Measurements from ENCODE around the gene PHGDH. TPM values are rescaled to one million over a fixed set of nuclear protein-coding genes. Genes with fewer than 3 reads are reported as not detected.

The PHGDH gene
- total and polyA plus RNA-seq, 2 of the 13 experiments (the other 11 are each of a cell fraction or from before 2014, with no cell fraction given), result 95.8 to 133 TPM

DNA sequence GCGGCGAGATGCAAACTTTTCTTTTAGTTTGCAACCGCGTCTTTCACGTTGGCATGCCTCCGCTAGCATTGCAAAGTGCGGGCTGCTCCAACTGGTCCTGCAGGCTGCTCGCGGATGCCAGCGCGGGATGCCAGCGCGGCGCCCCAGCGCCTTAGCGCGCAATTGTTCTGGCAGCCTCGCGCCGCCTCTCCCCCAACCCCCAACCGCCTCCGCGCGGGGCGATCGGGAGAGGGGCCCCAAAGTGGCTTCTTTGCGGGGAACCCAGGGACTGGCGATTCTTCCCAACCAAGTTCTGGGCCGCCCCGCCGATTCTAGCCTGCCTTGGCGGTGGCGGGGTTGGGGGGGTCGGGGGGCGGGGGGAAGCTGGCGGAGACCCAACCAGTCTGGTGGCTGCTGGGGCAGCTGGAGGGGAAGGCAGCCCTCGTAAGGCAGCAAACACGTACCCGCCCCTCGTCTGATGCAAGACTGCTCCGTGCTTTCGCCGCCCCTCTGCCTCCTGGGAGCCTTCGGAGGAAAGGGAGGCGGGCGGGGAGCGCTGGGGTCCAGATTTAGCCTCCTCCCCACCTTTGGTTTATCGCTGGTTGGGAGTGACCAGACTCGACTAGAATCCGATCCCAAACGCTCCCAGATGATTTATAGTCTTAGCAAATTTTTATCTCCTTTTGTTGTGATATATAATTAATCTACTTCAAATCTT lies 756 bp downstream of the PHGDH start (continued):
- TF ChIP-seq ZNF766 (CRISPR knock-in tag; IDR thresholded peaks at IDR 0.05; ENCODE audit: borderline replicate concordance) (no peak), USF2 (IDR thresholded peaks at IDR 0.05; ENCODE audit: low read depth, low read length) (no peak), USF2 (CRISPR knock-in tag; IDR thresholded peaks at IDR 0.05; ENCODE audit: borderline replicate concordance) (0 out of 2 replicates have a peak, but pooled peaks have one; percentile 7), ZNF563 (CRISPR knock-in tag; IDR thresholded peaks at IDR 0.05) (no peak), ZSCAN22 (CRISPR knock-in tag; IDR thresholded peaks at IDR 0.05) (no peak), ZNF10 (CRISPR knock-in tag; IDR thresholded peaks at IDR 0.05; ENCODE audit: borderline replicate concordance, low read depth) (no peak), NCOA5 (CRISPR knock-in tag; IDR thresholded peaks at IDR 0.05) (no peak), ZNF556 (CRISPR knock-in tag; IDR thresholded peaks at IDR 0.05; ENCODE audit: borderline replicate concordance) (no peak), ZFX (CRISPR knock-in tag; IDR thresholded peaks at IDR 0.05; ENCODE audit: low read depth) (no peak; the same call in 1 of the 2 replicates), ZNF441 (CRISPR knock-in tag; IDR thresholded peaks at IDR 0.05; ENCODE audit: borderline replicate concordance) (0 out of 2 replicates have a peak, but pooled peaks have one; percentile 3), AGO2 (optimal IDR thresholded peaks at IDR 0.05; ENCODE audit: low read depth, low read length) (peak; percentile 74), NFATC3 (CRISPR knock-in tag; IDR thresholded peaks at IDR 0.05) (no peak), ZFP41 (CRISPR knock-in tag; IDR thresholded peaks at IDR 0.05; ENCODE audit: borderline replicate concordance) (no peak), KLF15 (CRISPR knock-in tag; IDR thresholded peaks at IDR 0.05; ENCODE audit: borderline replicate concordance) (no peak), HIVEP1 (CRISPR knock-in tag; IDR thresholded peaks at IDR 0.05) (no peak), MIER2 (CRISPR knock-in tag; IDR thresholded peaks at IDR 0.05) (no peak), SOX6 (IDR thresholded peaks at IDR 0.05) (no peak), SOX6 (CRISPR knock-in tag; IDR thresholded peaks at IDR 0.05) (peak; percentile 27), HCFC1 (IDR thresholded peaks at IDR 0.05; ENCODE audit: low read depth, low read length) (no peak), SIN3A (IDR thresholded peaks at IDR 0.05; ENCODE audit: borderline replicate concordance, low read depth, low read length) (peak; percentile 75; the same call in 1 of the 2 replicates), U2AF2 (IDR thresholded peaks at IDR 0.05; ENCODE audit: low read depth, low read length) (no peak), KLF13 (CRISPR knock-in tag; IDR thresholded peaks at IDR 0.05) (no peak), ISX (CRISPR knock-in tag; conservative IDR thresholded peaks at IDR 0.05) (no peak), ZNF224 (CRISPR knock-in tag; IDR thresholded peaks at IDR 0.05) (no peak), FOXP1 (IDR thresholded peaks at IDR 0.05) (no peak), FOXP1 (CRISPR knock-in tag; IDR thresholded peaks at IDR 0.05) (no peak), TCF12 (IDR thresholded peaks at IDR 0.05) (no peak), TCF12 (CRISPR knock-in tag; IDR thresholded peaks at IDR 0.05) (no peak)
- TF ChIP-seq, protein P1, sequence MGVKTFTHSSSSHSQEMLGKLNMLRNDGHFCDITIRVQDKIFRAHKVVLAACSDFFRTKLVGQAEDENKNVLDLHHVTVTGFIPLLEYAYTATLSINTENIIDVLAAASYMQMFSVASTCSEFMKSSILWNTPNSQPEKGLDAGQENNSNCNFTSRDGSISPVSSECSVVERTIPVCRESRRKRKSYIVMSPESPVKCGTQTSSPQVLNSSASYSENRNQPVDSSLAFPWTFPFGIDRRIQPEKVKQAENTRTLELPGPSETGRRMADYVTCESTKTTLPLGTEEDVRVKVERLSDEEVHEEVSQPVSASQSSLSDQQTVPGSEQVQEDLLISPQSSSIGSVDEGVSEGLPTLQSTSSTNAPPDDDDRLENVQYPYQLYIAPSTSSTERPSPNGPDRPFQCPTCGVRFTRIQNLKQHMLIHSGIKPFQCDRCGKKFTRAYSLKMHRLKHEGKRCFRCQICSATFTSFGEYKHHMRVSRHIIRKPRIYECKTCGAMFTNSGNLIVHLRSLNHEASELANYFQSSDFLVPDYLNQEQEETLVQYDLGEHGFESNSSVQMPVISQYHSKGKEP (CRISPR knock-in tag; IDR thresholded peaks at IDR 0.05), result no peak
- TF ChIP-seq, protein P2, sequence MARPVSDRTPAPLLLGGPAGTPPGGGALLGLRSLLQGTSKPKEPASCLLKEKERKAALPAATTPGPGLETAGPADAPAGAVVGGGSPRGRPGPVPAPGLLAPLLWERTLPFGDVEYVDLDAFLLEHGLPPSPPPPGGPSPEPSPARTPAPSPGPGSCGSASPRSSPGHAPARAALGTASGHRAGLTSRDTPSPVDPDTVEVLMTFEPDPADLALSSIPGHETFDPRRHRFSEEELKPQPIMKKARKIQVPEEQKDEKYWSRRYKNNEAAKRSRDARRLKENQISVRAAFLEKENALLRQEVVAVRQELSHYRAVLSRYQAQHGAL (CRISPR knock-in tag; IDR thresholded peaks at IDR 0.05; ENCODE audit: not compliant biosample characterization), result no peak

Measured in HepG2 (cell line).